Colonic mucosa (tissue), 4 donors: Measurements from ENCODE around the gene ERBB4. TPM values are rescaled to one million over a fixed set of nuclear protein-coding genes. Genes with fewer than 3 reads are reported as not detected.
"Not testable (repeated sequence)": the region's sequence is repeated elsewhere in the genome, so short reads cannot be mapped to it uniquely, and the experiment has no call there.

Experiments
- DNase-seq: peaks from one replicate; pipeline ENCODE4 v3.0.0-alpha.2; 2020
- H3K27ac ChIP-seq: fragments of 200-600 bp; one replicate; pipeline ENCODE4 v1.8.0; 2021
- H3K27me3 ChIP-seq: fragments of 200-600 bp; one replicate; pipeline ENCODE4 v1.8.0; 2021
- H3K36me3 ChIP-seq: fragments of 200-600 bp; one replicate; pipeline ENCODE4 v1.8.0; 2021
- H3K4me1 ChIP-seq: fragments of 200-600 bp; one replicate; pipeline ENCODE4 v1.8.0; 2021; ENCODE audit warnings: mild to moderate bottlenecking
- H3K4me3 ChIP-seq: fragments of 200-600 bp; one replicate; pipeline ENCODE4 v1.8.0; 2021
- H3K9ac ChIP-seq, 2 donors: one replicate each; pipeline ENCODE4 v1.7.0; 2013; ENCODE audit warnings: control low read depth in 2 of 2, low read depth in 2 of 2, low read length in 2 of 2
- H3K9me3 ChIP-seq: fragments of 200-600 bp; one replicate; pipeline ENCODE4 v1.8.0; 2021
- intact Hi-C: fragments of 100-400 bp; cut with DNase I; formaldehyde crosslinking; loops from one replicate; pipeline ENCODE4 v1.14.1; 2022
- total RNA-seq, 2 donors: library from RNA; stranded (reverse); fragmentation: NEBNext Ultra II Directional in 1 of 2; extraction: Animal tissue kit (Norgen Biotek cat#: 25700) in 1 of 2; gene quantifications; one replicate each; pipeline ENCODE4 v1.2.1, GENCODE V29; 2021
- TF ChIP-seq, protein P1 (sequence below): fragments of 200-600 bp; IDR thresholded peaks from one replicate; pipeline ENCODE4 v1.8.0; 2022; ENCODE audit warnings: antibody characterized with exemption, mild to moderate bottlenecking
- donor health status: healthy.
- donor health status: DM: no; HTN: no; CAD: no.
- donor health status: DM: no; HTN: no; CAD: no.

Gene ERBB4
- total RNA-seq, 2 donors from 2014 or later, result 0.05 to 0.07 TPM

DNA sequence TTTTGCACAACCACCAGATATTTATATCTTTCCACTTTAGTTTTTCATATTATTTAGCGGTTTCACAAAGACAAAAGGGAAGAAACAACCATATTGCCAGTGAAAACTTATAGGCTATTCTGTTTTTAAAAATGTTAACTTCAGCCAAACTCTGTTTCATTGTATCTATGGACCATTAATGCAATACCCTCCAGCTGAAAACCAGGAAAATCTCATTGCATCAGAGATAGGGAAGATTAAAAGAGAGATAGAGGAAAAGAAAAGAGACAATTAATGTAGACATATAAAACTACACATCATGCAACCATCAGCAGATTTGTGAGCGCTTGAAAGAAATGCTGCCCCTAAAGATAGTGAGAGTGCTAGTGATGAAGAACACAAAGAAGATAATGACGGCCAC lies 970.2 kb downstream of the ERBB4 start:
- intact Hi-C loops, result no loop called here
- DNase-seq, result no peak
- H3K9me3 ChIP-seq, result no peaks in the 10 kb centered on the region
- H3K27ac ChIP-seq, result no peak overlapping the region
- H3K4me1 ChIP-seq, result no peaks in the 10 kb centered on the region
- TF ChIP-seq, protein P1, sequence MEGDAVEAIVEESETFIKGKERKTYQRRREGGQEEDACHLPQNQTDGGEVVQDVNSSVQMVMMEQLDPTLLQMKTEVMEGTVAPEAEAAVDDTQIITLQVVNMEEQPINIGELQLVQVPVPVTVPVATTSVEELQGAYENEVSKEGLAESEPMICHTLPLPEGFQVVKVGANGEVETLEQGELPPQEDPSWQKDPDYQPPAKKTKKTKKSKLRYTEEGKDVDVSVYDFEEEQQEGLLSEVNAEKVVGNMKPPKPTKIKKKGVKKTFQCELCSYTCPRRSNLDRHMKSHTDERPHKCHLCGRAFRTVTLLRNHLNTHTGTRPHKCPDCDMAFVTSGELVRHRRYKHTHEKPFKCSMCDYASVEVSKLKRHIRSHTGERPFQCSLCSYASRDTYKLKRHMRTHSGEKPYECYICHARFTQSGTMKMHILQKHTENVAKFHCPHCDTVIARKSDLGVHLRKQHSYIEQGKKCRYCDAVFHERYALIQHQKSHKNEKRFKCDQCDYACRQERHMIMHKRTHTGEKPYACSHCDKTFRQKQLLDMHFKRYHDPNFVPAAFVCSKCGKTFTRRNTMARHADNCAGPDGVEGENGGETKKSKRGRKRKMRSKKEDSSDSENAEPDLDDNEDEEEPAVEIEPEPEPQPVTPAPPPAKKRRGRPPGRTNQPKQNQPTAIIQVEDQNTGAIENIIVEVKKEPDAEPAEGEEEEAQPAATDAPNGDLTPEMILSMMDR, result no peak
- H3K36me3 ChIP-seq, result no peaks in the 10 kb centered on the region
- H3K4me3 ChIP-seq, result no peak overlapping the region
- no peaks in the 10 kb centered on the region for H3K27me3 ChIP-seq
- H3K9ac ChIP-seq, result no peak overlapping the region

DNA sequence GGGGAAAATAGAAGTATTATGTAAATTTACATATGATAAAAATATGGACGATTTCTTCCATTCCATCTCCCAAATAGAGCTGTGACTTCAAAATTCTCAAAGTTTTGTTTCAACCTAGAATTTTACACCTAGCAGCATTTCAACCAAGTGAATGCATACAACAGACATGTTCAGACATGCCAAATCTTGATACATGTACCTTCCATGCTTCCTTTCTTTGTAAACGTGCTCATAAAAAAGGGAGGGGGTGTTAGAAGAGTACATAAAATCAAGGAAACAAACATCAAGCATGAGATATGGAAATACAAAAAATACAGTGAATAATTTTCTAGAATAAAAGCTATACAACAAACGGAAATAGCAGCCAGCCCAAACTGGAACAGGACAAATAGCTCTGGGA lies 974.2 kb downstream of the ERBB4 start:
- TF ChIP-seq, protein P1, result no peak
- Histone ChIP-seq H3K9me3 (no peaks in the 10 kb centered on the region), H3K27me3 (no peaks in the 10 kb centered on the region), H3K4me1 (no peaks in the 10 kb centered on the region), H3K27ac (no peak overlapping the region), H3K9ac (no peak overlapping the region), H3K4me3 (no peak overlapping the region), H3K36me3 (no peaks in the 10 kb centered on the region)
- no peak for DNase-seq
- intact Hi-C loops, result no loop called here

- intact Hi-C loops, result no loop called here
- TF ChIP-seq, protein P1, result no peak
- Histone ChIP-seq H3K27me3 (no peaks in the 10 kb centered on the region), H3K9me3 (no peaks in the 10 kb centered on the region), H3K27ac (no peak overlapping the region), H3K4me3 (no peak overlapping the region), H3K9ac (no peak overlapping the region), H3K36me3 (no peaks in the 10 kb centered on the region), H3K4me1 (no peaks in the 10 kb centered on the region)
- no peak for DNase-seq
Observed at GRCh38 chr2:211545582-211545981, 993.0 kb downstream of the ERBB4 start.

- H3K36me3 ChIP-seq, result no peaks in the 10 kb centered on the region
- H3K4me1 ChIP-seq, result no peaks in the 10 kb centered on the region
- H3K27ac ChIP-seq, result no peak overlapping the region
- no peaks in the 10 kb centered on the region for H3K27me3 ChIP-seq
- TF ChIP-seq, protein P1, result no peak
- H3K9me3 ChIP-seq, result no peaks in the 10 kb centered on the region
- intact Hi-C loops, result no loop called here
- no peak for DNase-seq
- H3K9ac ChIP-seq, result no peak overlapping the region
- no peak overlapping the region for H3K4me3 ChIP-seq
Observed at GRCh38 chr2:211534632-211535031, 1004.0 kb downstream of the ERBB4 start.

- H3K4me1 ChIP-seq, DNase-seq, H3K9ac ChIP-seq, H3K27me3 ChIP-seq, H3K4me3 ChIP-seq, H3K36me3 ChIP-seq, H3K27ac ChIP-seq, intact Hi-C loops, H3K9me3 ChIP-seq: not testable (repeated sequence)
Observed at GRCh38 chr2:211524248-211524647, 1014.4 kb downstream of the ERBB4 start.

DNA sequence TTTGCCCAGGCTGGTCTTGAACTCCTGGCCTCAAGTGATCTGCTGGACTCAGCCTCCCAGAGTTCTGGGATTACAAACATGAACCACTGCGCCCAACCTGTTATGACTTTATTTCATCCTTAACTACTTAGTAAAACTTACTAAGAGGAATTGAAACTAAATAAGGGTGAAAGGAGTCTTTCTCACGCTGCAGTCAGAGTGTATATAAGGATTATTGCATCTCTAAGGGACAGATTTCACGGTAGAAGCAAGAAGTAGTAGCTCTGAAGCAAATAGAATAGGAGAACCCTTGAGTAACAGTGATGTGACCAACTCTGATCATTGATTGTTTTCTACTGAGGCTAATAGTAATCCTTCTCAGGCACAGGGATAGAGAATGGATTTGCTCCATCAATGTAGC lies 1022.1 kb downstream of the ERBB4 start:
- Histone ChIP-seq H3K9me3 (no peaks in the 10 kb centered on the region), H3K27ac (no peak overlapping the region), H3K36me3 (no peaks in the 10 kb centered on the region), H3K4me1 (no peaks in the 10 kb centered on the region), H3K27me3 (no peaks in the 10 kb centered on the region), H3K9ac (no peak overlapping the region), H3K4me3 (no peak overlapping the region)
- intact Hi-C loops, result no loop called here
- TF ChIP-seq, protein P1, result no peak
- no peak for DNase-seq
